ENCODE results near the gene NCKAP5.

Gene NCKAP5

GRCh38 chr2:133193544-133194361 is 374.5 kb downstream of the NCKAP5 start:
- peak overlapping the region; percentile 24 to 71 (median 49) for H3K27ac Mint-ChIP-seq
- H3K27me3 Mint-ChIP-seq (ENCODE audit: low read depth), result no peaks in the 10 kb centered on the region
- no peaks in the 10 kb centered on the region for H3K4me1 Mint-ChIP-seq
- no peak overlapping the region for H3K4me3 Mint-ChIP-seq
- peaks cover 22% of the 10 kb centered on the region for H3K9me3 Mint-ChIP-seq
- H3K36me3 Mint-ChIP-seq (ENCODE audit: low read depth), result peaks cover 3% of the 10 kb centered on the region
- TF ChIP-seq CTCF (IDR thresholded peaks at IDR 0.05; ENCODE audit: unreplicated experiment in 3 of 3), result no peak

- Mint-ChIP-seq H3K36me3 (ENCODE audit: low read depth) (peaks cover 6% of the 10 kb centered on the region), H3K4me1 (no peaks in the 10 kb centered on the region), H3K9me3 (peaks cover 29% of the 10 kb centered on the region), H3K4me3 (no peak overlapping the region), H3K27me3 (ENCODE audit: low read depth) (no peaks in the 10 kb centered on the region), H3K27ac (no peak overlapping the region)
- no peak for TF ChIP-seq CTCF (IDR thresholded peaks at IDR 0.05; ENCODE audit: unreplicated experiment in 3 of 3)
Measured at GRCh38 chr2:133192028-133192427, 376.2 kb downstream of the NCKAP5 start.

GRCh38 chr2:133177196-133177595 is 391.1 kb downstream of the NCKAP5 start:
- no peaks in the 10 kb centered on the region for H3K36me3 Mint-ChIP-seq (ENCODE audit: low read depth)
- peaks cover 6% of the 10 kb centered on the region for H3K9me3 Mint-ChIP-seq
- no peak overlapping the region for H3K27ac Mint-ChIP-seq
- TF ChIP-seq CTCF (IDR thresholded peaks at IDR 0.05; ENCODE audit: unreplicated experiment in 3 of 3), result no peak
- no peak overlapping the region for H3K4me3 Mint-ChIP-seq
- H3K4me1 Mint-ChIP-seq, result no peaks in the 10 kb centered on the region
- H3K27me3 Mint-ChIP-seq (ENCODE audit: low read depth), result no peaks in the 10 kb centered on the region

- no peaks in the 10 kb centered on the region for H3K36me3 Mint-ChIP-seq (ENCODE audit: low read depth)
- H3K27me3 Mint-ChIP-seq (ENCODE audit: low read depth), result no peaks in the 10 kb centered on the region
- no peaks in the 10 kb centered on the region for H3K4me1 Mint-ChIP-seq
- no peak overlapping the region for H3K4me3 Mint-ChIP-seq
- TF ChIP-seq CTCF (IDR thresholded peaks at IDR 0.05; ENCODE audit: unreplicated experiment in 3 of 3), result no peak
- H3K27ac Mint-ChIP-seq, result no peak overlapping the region
- H3K9me3 Mint-ChIP-seq, result no peaks in the 10 kb centered on the region
Measured at GRCh38 chr2:133175926-133176325, 392.3 kb downstream of the NCKAP5 start.

GRCh38 chr2:133173224-133173623 is 395.0 kb downstream of the NCKAP5 start:
- TF ChIP-seq CTCF (IDR thresholded peaks at IDR 0.05; ENCODE audit: unreplicated experiment in 3 of 3), result no peak
- Mint-ChIP-seq H3K4me3 (no peak overlapping the region), H3K9me3 (no peaks in the 10 kb centered on the region), H3K4me1 (peaks cover 9% of the 10 kb centered on the region), H3K36me3 (ENCODE audit: low read depth) (no peaks in the 10 kb centered on the region), H3K27ac (no peak overlapping the region), H3K27me3 (ENCODE audit: low read depth) (peaks cover 14% of the 10 kb centered on the region)

Measured in nephron (organoid).